ENCODE results near the gene RFX2.

DNA sequence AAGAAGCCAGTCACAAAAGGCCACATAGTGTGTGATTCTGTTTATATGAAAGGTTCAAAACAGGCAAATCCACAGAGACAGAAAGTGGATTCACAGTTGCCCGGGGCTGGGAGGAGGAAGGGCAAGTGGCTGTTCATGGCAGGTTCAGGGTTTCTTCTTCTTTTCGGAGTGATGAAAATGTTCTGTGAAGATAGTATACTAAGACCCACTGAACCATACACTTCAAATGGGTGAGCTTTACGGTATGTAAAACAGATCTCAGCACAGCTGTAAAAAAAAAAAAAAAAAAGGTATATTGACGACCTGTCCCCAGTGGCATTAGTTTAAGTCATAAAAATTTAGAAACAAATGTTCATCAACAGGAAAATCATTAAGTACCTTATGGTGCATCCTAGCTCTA lies 32.2 kb downstream of the RFX2 start:
- TF ChIP-seq, protein P1, sequence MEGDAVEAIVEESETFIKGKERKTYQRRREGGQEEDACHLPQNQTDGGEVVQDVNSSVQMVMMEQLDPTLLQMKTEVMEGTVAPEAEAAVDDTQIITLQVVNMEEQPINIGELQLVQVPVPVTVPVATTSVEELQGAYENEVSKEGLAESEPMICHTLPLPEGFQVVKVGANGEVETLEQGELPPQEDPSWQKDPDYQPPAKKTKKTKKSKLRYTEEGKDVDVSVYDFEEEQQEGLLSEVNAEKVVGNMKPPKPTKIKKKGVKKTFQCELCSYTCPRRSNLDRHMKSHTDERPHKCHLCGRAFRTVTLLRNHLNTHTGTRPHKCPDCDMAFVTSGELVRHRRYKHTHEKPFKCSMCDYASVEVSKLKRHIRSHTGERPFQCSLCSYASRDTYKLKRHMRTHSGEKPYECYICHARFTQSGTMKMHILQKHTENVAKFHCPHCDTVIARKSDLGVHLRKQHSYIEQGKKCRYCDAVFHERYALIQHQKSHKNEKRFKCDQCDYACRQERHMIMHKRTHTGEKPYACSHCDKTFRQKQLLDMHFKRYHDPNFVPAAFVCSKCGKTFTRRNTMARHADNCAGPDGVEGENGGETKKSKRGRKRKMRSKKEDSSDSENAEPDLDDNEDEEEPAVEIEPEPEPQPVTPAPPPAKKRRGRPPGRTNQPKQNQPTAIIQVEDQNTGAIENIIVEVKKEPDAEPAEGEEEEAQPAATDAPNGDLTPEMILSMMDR (IDR thresholded peaks at IDR 0.05 in 4 of 5, conservative IDR thresholded peaks at IDR 0.05 in 1 of 5): no peak
- no peak for TF ChIP-seq POLR2A (IDR thresholded peaks at IDR 0.05)

Measured in gastrocnemius medialis (tissue), 4 donors.